ENCODE data around the gene UBE2I. TPM values are rescaled to one million over a fixed set of nuclear protein-coding genes. Genes with fewer than 3 reads are reported as not detected.

UBE2I gene
- total RNA-seq, 2 donors from 2014 or later, result 58.8 to 59.5 TPM

DNA sequence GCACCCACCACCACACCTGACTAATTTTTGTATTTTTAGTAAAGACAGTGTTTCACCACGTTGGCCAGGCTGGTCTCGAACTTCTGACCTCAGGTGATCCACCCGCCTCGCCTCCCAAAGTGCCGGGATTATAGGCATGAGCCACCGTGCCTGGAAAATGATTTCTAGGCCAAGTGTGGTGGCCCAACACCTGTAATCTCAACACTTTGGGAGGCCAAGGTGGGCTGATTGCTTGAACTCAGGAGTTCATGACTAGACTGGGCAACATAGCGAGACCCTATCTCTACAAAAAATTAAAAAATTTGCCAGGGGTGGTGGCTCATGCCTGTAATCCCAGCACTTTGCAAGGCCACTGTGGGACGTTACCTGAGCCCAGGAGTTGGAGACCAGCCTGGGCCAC is 13.0 kb downstream of the UBE2I start:
- DNase-seq (ENCODE audit: low spot score), result no peak

DNA sequence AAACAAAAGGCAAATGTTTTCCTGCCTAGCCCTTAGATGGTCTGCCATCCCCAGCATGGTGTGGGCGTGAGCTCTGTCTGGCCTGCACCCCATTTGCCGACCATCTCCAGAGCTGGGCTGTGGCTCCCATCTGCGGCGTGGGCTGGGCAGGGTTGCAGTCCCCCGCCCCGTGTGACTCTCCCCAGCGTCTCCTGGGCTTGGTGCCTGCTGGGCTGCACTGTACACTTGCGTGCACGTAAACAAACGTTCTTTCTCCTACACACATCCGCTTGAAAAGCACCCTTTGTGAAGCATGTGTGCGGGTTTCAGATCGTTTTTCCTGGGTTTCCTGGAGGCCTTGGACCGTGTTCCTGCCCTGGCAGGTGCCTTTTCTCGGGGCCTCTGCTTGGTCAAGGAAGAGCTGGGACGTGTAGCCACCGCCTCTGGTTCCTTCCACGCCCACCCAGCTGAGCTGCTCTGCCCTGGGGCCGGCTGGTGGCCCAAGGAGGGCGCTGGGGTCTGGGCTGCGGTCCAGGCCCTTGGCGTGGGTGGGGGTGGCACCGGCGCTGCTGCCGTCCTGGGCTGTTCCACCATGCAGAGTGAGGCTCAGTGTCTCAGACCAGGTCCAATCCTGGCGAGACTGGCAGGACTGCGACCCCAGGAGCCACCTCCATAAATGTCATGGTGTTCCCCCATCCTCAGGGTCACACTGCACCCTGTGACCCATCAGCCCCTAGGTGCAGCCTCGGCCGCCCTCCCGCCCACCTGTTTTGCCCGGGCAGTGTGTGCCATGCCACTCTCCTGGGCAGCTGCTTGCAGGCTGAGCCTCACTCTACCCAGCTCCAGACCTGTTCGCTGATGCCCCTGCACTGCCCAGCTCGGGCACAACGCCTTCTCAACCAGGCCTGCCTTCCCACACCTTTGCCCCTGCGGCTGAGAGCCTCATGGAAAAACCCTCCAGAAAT is 14.1 kb downstream of the UBE2I start:
- no peak overlapping the region for H3K4me3 ChIP-seq
- H3K27ac ChIP-seq, result no peak overlapping the region
- no peak for DNase-seq (ENCODE audit: low spot score)
- H3K27me3 ChIP-seq, result no peaks in the 10 kb centered on the region
- TF ChIP-seq, protein P1, sequence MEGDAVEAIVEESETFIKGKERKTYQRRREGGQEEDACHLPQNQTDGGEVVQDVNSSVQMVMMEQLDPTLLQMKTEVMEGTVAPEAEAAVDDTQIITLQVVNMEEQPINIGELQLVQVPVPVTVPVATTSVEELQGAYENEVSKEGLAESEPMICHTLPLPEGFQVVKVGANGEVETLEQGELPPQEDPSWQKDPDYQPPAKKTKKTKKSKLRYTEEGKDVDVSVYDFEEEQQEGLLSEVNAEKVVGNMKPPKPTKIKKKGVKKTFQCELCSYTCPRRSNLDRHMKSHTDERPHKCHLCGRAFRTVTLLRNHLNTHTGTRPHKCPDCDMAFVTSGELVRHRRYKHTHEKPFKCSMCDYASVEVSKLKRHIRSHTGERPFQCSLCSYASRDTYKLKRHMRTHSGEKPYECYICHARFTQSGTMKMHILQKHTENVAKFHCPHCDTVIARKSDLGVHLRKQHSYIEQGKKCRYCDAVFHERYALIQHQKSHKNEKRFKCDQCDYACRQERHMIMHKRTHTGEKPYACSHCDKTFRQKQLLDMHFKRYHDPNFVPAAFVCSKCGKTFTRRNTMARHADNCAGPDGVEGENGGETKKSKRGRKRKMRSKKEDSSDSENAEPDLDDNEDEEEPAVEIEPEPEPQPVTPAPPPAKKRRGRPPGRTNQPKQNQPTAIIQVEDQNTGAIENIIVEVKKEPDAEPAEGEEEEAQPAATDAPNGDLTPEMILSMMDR (IDR thresholded peaks at IDR 0.05), result no peak
- no peaks in the 10 kb centered on the region for H3K9me3 ChIP-seq
- peaks cover 53% of the 10 kb centered on the region for H3K36me3 ChIP-seq
- peaks cover 0 to 4% of the 10 kb centered on the region in 2 donors for H3K4me1 ChIP-seq

More for the DNA sequence above, 13.0 kb downstream of the UBE2I start:
- H3K27me3 ChIP-seq, result no peaks in the 10 kb centered on the region
- TF ChIP-seq, protein P1 (IDR thresholded peaks at IDR 0.05), result no peak
- H3K27ac ChIP-seq, result no peak overlapping the region
- H3K4me3 ChIP-seq, result no peak overlapping the region
- peaks cover 0 to 4% of the 10 kb centered on the region in 2 donors for H3K4me1 ChIP-seq
- no peaks in the 10 kb centered on the region for H3K9me3 ChIP-seq
- peaks cover 64% of the 10 kb centered on the region for H3K36me3 ChIP-seq

DNA sequence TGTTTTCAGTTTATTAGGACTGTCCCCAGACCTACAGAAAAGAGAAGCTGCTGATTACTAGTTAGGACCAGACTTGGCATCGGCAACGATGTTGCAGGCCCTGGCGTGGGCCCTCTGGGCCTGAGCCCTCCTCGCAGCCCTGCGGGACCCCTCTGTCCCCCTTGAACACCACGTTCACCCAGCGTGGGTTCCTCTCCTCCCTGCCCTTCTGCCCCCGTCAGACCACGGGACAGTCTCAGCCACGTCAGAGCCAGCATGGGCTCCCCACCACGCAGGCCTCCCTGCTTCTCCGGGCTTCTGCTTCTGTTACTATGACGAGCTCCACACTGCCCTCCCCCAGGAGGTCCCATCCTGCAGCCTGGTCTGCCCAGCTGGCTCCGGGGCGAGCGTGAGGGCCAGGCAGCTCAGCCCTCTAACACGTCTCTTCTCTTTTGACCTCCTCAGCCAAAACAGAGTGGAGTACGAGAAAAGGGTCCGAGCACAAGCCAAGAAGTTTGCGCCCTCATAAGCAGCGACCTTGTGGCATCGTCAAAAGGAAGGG is 14.9 kb downstream of the UBE2I start:
- TF ChIP-seq, protein P1 (IDR thresholded peaks at IDR 0.05), result no peak
- H3K36me3 ChIP-seq, result peaks cover 45% of the 10 kb centered on the region
- H3K27me3 ChIP-seq, result no peaks in the 10 kb centered on the region
- H3K27ac ChIP-seq, result no peak overlapping the region
- no peaks in the 10 kb centered on the region for H3K9me3 ChIP-seq
- no peak for DNase-seq (ENCODE audit: low spot score)
- no peak overlapping the region for H3K4me3 ChIP-seq
- peaks cover 0 to 4% of the 10 kb centered on the region in 2 donors for H3K4me1 ChIP-seq

DNA sequence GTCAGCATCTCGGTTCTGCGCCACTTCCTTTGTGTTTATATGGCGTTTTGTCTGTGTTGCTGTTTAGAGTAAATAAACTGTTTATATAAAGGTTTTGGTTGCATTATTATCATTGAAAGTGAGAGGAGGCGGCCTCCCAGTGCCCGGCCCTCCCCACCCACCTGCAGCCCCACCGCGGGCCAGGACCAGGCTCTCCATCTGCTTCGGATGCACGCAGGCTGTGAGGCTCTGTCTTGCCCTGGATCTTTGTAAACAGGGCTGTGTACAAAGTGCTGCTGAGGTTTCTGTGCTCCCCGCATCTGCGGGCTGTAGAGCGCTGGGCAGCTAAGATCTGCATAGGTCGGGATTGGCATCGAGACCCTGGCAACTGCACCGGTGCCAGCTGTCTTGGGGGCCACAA is 15.8 kb downstream of the UBE2I start:
- H3K9me3 ChIP-seq, result peaks cover 0 to under 1% of the 10 kb centered on the region in 2 donors
- no peak overlapping the region for H3K4me3 ChIP-seq
- H3K36me3 ChIP-seq, result peaks cover 36% of the 10 kb centered on the region
- TF ChIP-seq, protein P1 (IDR thresholded peaks at IDR 0.05), result no peak
- no peaks in the 10 kb centered on the region for H3K27me3 ChIP-seq
- no peak overlapping the region for H3K27ac ChIP-seq
- H3K4me1 ChIP-seq, result peaks cover 0 to 4% of the 10 kb centered on the region in 2 donors
- no peak for DNase-seq (ENCODE audit: low spot score)

DNA sequence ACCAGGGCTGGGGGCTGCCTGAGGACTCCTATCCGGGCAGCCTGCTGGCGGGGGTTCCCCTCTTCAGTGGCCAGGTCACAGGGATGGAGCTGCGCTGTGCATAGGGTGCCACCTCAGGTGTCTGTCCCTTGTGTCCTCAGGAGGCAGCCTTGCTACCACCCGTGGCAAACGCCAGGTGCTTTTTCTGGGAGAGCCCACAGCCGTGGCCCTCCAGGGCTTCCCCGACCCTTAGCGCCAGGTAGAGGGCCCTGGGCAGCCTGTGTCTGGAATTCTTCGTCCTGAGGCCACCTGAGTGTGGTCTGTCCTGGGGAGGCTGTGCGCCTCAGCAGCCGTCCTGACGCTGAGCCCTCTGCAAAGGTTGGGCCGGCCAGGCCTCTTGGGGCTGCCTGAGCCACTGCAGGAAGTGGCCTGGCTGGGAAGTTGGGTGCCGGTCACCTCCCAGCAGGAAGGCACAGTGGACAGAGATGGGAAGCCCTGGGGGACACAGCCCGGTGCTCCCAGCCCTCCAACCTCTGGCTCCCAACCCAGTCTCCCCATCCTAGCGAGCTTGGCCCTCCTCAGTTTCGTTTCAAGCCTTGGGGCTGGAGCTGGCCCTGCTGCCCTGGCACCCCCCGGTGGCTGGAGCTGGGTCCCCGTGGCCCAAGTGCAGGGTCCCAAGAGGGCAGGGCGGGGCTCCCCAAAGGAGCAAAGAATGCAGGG is 16.4 kb downstream of the UBE2I start:
- no peak for DNase-seq (ENCODE audit: low spot score)
- H3K4me3 ChIP-seq, result no peak overlapping the region
- peaks cover 30% of the 10 kb centered on the region for H3K36me3 ChIP-seq
- H3K27me3 ChIP-seq, result no peaks in the 10 kb centered on the region
- peaks cover 0 to 5% of the 10 kb centered on the region in 2 donors for H3K9me3 ChIP-seq
- TF ChIP-seq, protein P1 (IDR thresholded peaks at IDR 0.05), result no peak
- no peak overlapping the region for H3K27ac ChIP-seq
- H3K4me1 ChIP-seq, result peaks cover 0 to 4% of the 10 kb centered on the region in 2 donors
